ENCODE measurements around the gene CCDC57.
A peak's percentile ranks its signal among the peaks of the same experiment; 100 is the strongest.

Gene CCDC57

DNA sequence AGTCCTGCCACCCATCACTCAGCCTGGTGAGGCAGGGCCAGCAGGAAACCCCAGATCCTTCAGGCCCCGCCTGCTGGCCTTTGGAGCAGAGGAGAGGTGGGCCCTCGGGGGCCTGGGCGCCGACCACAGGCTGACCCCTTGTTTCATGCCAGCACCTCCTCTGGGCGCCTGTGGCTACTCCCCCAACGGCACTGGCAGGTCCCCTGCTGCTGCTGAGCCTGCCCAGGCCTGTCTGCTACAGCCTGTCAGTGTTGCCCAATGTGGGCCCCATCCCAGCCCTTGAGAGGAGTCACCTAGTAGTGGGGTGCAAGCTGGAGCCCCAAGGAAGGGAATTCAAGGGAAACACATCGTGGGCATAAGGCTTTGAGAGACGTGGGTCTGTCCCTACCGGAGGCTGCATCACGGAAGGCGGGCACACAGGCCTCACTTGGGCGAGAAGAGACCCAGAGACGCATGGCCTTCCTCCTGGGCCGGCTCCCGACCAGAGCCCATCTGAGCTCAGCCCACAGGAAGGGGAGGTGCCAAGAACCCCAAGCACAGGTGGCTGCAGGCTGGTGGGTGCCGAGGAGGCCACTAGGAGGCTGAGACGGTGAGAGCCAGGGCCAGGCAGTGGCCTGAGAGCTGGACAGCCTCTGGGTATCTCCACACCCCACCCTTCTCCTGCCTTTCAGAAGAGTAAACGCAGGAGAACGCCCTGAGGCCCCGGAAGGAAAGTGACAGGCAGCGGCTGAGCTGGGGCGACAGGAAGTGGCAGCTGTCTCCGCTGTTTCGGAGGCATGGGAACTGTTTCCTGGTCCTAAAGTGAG is 106.6 kb downstream of the CCDC57 start:
- peak overlapping the region; percentile 86 for H3K4me3 Mint-ChIP-seq
- peaks cover 14% of the 10 kb centered on the region for H3K4me1 Mint-ChIP-seq
- H3K36me3 Mint-ChIP-seq = peaks cover 14% of the 10 kb centered on the region
- ATAC-seq (peak; percentile 91), DNase-seq (ENCODE audit: low spot score in 2 of 2) (peak; percentile 40 to 84)
- H3K9me3 Mint-ChIP-seq = no peaks in the 10 kb centered on the region
- peak overlapping the region; percentile 96 for H3K27ac Mint-ChIP-seq

DNA sequence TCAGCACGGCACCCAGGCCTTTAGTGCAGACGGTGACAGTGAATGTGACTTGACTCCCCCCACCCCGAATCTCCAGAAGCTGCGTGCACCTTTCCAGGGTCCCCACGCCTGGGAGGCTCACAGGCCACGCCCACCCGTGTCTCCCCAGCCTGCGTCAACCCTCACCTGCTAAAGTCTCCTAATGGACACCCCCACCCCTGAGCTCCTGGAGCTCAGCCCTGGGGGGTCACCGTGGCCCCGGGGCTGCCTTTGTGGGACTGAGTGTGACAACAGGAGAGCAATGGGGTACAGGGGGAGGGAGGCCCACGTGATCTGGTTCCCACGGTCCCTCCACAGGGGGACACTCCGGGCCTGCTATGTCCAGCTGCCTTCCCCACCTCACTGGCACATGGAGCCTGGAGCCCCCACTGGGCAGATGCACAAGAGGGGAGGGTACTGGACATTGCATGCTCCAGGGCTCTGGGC is 107.2 kb downstream of the CCDC57 start:
- ATAC-seq = no peak
- H3K4me1 Mint-ChIP-seq = peaks cover 14% of the 10 kb centered on the region
- peak overlapping the region; percentile 96 for H3K27ac Mint-ChIP-seq

DNA sequence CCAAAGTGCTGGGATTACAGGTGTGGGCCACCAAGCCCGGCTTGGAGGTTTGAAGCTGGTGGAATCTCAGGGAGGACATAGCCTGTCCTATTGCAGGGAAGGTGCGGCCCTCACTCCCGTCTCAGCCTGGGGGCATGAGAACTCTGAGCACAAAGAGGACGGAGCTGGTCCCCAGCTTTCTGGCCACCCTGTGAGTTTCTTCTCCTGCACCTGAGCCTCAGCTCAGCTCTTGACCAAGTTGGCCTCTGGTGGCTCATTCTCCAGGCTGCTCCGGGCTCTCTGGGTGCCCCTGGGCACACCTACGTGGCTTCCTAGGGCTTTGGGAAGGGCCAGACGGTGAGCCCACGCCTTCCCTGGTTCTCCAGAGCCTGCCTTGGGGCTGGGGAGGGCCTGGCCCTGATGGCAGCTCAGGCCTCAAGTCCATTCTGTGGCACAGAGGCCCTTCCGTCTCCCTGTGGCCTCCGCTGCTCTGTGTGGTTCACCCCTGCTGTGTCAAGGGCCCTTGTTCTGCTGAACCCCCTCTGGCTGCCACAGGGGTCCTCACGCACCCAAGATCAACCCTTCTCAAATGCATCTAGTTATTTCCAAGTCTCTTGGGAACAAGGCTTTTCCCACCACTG is 107.7 kb downstream of the CCDC57 start:
- H3K36me3 Mint-ChIP-seq = peaks cover 9% of the 10 kb centered on the region
- DNase-seq (ENCODE audit: low spot score in 2 of 2) (no peak), ATAC-seq (no peak)
- peak overlapping the region; percentile 86 for H3K4me3 Mint-ChIP-seq
- peaks cover 14% of the 10 kb centered on the region for H3K4me1 Mint-ChIP-seq
- peak overlapping the region; percentile 96 for H3K27ac Mint-ChIP-seq
- no peaks in the 10 kb centered on the region for H3K9me3 Mint-ChIP-seq

More for the DNA sequence above, 107.2 kb downstream of the CCDC57 start:
- Mint-ChIP-seq H3K4me3 (peak overlapping the region; percentile 86), H3K9me3 (no peaks in the 10 kb centered on the region), H3K36me3 (peaks cover 11% of the 10 kb centered on the region)
- no peak for DNase-seq (ENCODE audit: low spot score in 2 of 2)

DNA sequence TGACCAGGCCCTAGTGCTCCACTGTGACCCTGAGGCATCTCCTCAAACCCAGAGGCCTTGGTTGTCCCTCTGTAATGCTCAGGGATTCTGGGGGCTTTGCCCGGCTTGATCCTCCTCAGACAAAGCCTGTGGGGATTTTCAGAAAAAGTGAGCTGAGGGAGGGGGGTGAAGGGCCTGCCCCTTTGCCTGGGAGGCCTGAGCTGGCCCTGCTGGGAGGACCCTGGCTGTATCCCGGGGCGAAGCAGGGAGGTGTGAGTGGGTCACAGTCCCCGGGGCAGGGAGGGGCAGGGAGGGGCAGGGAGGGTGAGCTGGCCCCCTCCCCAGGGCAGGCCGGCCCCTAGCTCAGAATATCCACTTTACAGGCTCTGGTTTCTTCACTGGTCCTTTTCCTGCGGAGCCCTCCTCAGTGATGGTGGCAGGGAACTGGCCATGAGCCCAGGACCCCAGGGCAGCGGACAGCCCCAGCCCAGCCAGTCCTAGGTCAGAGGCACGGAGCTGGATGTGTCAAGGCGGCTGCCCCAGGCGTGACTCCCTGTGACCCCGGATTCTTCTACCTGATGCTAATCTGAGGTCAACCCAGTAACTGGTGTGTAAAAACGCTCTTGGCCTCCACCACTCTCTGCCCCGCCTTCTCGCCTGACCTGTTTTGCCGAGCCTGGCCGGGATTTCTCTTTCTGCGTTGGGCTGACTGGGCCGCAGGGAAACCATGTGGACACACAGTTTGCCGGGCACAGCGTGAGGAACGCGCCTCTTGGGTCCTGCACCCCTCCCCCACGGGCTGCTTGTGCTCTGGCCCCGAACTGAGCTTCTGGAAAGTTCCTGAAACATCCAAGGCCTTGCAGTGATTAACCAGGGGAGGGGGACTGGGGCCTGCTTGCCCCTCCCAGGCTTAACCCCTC is 108.8 kb downstream of the CCDC57 start:
- DNase-seq (ENCODE audit: low spot score in 2 of 2) (no peak), ATAC-seq (no peak)
- H3K36me3 Mint-ChIP-seq = peaks cover 16% of the 10 kb centered on the region
- H3K4me1 Mint-ChIP-seq = peaks cover 21% of the 10 kb centered on the region
- no peak overlapping the region for H3K4me3 Mint-ChIP-seq
- no peak overlapping the region for H3K27ac Mint-ChIP-seq
- no peaks in the 10 kb centered on the region for H3K9me3 Mint-ChIP-seq

DNA sequence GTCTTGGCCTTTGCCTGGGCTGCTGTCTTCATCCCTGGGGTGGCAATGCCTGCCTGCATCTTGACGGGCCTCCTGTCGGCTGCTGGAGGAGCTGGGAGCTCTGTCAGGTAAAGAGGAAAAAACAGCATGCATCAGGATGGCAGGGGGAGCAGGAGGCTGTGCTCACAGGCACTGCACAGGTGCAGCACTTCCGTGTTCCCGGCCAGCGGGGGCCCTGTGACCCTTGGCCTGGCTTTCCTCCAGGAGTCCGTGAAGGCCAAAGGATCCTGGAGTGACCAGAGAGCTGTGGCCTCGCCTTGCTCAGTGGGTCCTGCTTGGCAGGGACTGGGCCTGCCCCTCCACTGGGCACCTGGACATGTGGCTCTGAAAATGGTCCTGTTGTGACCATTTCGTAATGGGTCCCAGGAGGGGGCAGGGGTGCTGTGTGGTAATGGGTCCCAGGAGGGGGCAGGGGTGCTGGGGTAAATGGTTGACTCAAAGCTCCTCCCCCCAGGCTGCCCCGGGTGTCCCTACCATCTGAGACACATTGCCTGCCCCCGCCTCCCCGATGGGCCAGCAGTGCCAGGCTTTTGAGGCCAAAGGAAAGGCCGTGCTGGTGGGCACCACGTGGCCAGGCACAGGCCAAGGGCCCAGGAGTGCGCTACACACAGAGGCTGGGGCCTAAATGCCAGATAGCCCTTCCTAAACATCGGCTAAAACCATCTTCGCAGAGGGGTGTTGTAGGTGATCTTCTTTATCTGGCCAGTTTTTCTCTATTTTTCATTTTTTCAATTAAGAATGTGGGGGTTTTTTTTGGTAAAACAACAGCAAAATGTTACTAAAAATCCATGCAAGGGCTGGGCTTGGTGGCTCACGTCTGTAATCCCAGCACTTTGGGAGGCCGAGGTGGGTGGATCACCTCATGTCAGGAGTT is 110.6 kb downstream of the CCDC57 start:
- Mint-ChIP-seq H3K9me3 (no peaks in the 10 kb centered on the region), H3K4me1 (peaks cover 21% of the 10 kb centered on the region), H3K27ac (peak overlapping the region; percentile 52), H3K4me3 (no peak overlapping the region), H3K36me3 (peaks cover 17% of the 10 kb centered on the region)
- no peak for ATAC-seq
- no peak for DNase-seq (ENCODE audit: low spot score in 2 of 2)

GRCh38 chr17:82101301-82101715 is 111.3 kb downstream of the CCDC57 start:
- peak overlapping the region; percentile 52 for H3K27ac Mint-ChIP-seq
- no peaks in the 10 kb centered on the region for H3K9me3 Mint-ChIP-seq
- H3K4me3 Mint-ChIP-seq = peak overlapping the region; percentile 77
- H3K4me1 Mint-ChIP-seq = peaks cover 18% of the 10 kb centered on the region
- ATAC-seq = no peak
- no peak for DNase-seq (ENCODE audit: low spot score in 2 of 2)
- H3K36me3 Mint-ChIP-seq = peaks cover 21% of the 10 kb centered on the region

DNA sequence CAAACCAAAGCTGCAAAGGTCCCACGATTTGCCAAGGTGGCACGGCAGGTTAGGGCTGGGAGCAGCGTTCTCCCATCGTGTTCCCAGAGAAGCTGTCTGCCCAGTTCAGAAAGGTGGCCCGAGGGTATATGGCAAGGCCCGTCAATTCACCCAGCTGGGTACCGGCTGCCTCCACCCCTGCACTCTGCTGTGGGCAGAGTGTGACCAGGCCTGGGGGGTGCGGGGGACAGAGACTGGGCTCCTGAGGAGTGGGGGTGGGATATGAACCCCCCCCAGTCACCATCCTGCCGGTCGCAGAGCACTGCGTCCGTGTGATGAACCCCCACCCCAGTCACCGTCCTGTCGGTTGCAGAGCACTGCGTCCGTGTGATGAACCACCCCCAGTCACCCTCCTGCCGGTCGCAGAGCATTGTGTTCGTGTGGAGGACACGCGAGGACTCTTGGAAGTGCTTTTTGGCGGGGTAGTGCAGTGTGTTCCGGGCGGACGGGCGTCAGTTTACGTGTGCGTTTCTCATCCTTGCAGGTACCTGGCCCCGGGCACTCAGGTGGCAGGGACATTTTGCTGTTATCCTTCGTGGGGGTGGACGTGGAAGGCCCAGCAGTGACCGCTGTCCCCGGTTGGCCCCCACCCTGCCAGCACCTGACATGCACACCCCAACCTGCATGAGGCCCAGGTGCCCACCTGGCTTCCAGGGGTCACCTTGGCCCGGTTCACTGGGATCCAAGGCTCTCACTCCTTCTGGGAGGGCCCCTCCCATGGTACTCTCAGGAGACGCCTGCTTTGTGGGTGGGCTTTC is 111.9 kb downstream of the CCDC57 start:
- Mint-ChIP-seq H3K9me3 (no peaks in the 10 kb centered on the region), H3K4me3 (peak overlapping the region; percentile 77), H3K4me1 (peaks cover 18% of the 10 kb centered on the region), H3K27ac (no peak overlapping the region), H3K36me3 (peaks cover 21% of the 10 kb centered on the region)
- DNase-seq (ENCODE audit: low spot score in 2 of 2) (no peak), ATAC-seq (no peak)

- peak overlapping the region; percentile 79 for H3K27ac Mint-ChIP-seq
- peaks cover 18% of the 10 kb centered on the region for H3K4me1 Mint-ChIP-seq
- no peaks in the 10 kb centered on the region for H3K9me3 Mint-ChIP-seq
- DNase-seq (ENCODE audit: low spot score in 2 of 2) (no peak), ATAC-seq (peak; percentile 3)
- peaks cover 37% of the 10 kb centered on the region for H3K36me3 Mint-ChIP-seq
- peak overlapping the region; percentile 77 for H3K4me3 Mint-ChIP-seq
These were observed 113.5 kb downstream of the CCDC57 start for GRCh38 chr17:82098939-82099763.

DNA sequence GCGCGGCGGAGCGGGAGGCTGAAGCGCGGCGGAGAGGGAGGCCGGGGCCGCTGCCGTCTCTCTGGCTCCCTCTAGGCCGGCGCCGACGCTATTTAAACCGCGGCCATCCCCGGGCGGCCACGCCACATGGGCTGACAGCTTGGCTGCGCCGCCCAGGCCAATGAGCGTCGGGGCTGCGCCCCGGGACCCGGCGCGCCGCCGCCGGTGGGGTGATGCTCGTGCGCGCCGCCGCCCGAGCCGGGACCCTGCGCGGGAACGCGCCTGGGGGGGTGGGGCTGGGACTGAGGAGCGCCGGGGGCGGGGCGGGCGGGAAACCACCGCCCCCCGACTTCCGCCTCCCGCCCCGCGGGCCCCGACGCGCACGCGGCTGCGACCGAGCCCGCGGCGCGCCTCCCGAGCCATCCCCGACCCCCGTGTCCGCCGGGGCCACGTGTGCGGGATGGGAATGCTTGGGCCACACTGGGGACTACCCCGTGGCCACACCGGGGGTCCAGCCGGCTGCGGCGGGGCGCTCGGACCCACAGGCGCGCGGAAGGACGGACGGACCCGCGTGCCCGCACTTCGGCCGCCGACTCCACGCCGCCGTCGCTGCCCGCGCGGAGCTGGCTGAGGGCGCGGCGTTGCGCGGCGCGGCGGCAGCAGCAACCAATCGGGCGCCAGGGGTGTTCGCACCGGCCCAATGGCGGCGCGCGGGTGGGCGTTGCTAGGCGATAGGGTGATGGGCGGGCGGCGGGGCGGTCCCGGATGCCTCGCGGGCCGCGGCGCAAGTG is 114.3 kb downstream of the CCDC57 start, which contains the start of gene FASN:
Gene FASN (minus strand): TSS at position 68 of the 770 bp plus-strand sequence. CDS start 1,791 bp downstream, outside the sequence.
- peak; percentile 89 to 96 for DNase-seq (ENCODE audit: low spot score in 2 of 2)
- peak within 1 kb of the TSS; percentile 79 for H3K27ac Mint-ChIP-seq
- peak; percentile 89 for ATAC-seq
- H3K36me3 Mint-ChIP-seq = peaks cover 45% of the 10 kb centered on the region
- H3K4me3 Mint-ChIP-seq = peak within 1 kb of the TSS; percentile 77
- H3K4me1 Mint-ChIP-seq = peaks cover 19% of the 10 kb centered on the region
- H3K9me3 Mint-ChIP-seq = no peaks in the 10 kb centered on the region

DNA sequence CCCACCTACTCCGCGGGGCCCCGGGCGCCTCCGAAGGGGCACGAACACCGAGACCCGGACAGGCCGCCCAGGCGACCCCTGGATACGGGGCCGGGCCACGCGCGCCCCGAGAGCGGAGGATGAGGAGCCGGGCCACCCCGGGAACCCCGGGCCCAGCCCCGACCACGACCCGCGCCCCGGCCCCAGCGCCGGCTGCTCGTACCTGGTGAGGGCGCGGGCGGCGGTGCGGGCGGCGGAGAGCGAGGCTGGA is 114.8 kb downstream of the CCDC57 start:
- Mint-ChIP-seq H3K4me3 (peak overlapping the region; percentile 68), H3K4me1 (peaks cover 22% of the 10 kb centered on the region), H3K36me3 (peaks cover 50% of the 10 kb centered on the region), H3K9me3 (no peaks in the 10 kb centered on the region), H3K27ac (peak overlapping the region; percentile 48)
- no peak for DNase-seq (ENCODE audit: low spot score in 2 of 2)
- ATAC-seq = no peak

DNA sequence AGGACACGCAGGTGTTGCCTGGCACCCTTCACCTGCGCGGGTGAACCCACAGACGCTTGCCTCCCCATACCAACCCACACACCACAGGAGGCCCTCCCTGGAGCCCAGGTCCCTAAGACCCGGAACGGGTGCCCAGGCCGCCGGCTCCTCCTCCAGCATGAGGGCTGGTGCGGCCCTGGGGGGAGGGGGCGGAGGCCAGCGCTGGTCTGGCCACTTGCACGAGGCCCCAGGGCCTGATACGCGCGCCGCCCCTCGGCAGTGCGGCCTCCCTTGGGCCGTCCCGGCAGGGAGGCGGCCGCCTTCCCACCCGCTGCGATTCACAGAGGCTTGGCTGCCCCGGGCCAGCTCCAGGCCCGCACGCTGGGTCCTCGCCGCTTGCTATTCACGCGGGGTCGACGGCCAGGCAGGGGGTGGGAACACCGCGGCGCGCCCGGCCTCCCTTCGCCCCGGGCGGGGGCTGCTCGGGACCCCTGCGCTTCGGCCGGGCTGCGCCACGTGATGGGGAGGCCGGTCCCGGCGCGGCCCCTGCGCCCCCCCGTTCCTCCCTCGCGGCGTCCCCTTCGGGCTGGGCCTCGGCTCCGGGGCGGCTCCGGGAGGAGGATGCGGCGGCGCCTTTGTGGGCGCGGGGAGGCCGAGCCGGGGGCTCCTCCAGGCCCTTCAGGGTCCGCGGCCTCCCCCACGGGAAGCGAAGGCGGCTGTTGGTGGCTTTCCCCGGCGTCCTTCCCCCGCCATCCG is 115.3 kb downstream of the CCDC57 start:
- peak overlapping the region; percentile 48 for H3K27ac Mint-ChIP-seq
- peak; percentile 44 to 83 for DNase-seq (ENCODE audit: low spot score in 2 of 2)

GRCh38 chr17:82096709-82097183 is 115.9 kb downstream of the CCDC57 start:
- H3K4me1 Mint-ChIP-seq = peaks cover 22% of the 10 kb centered on the region
- H3K36me3 Mint-ChIP-seq = peaks cover 61% of the 10 kb centered on the region
- H3K27ac Mint-ChIP-seq = no peak overlapping the region
- ATAC-seq = no peak
- no peaks in the 10 kb centered on the region for H3K9me3 Mint-ChIP-seq
- H3K4me3 Mint-ChIP-seq = peak overlapping the region; percentile 68
- no peak for DNase-seq (ENCODE audit: low spot score in 2 of 2)

More for the DNA sequence above, 115.3 kb downstream of the CCDC57 start:
- H3K36me3 Mint-ChIP-seq = peaks cover 55% of the 10 kb centered on the region
- H3K4me3 Mint-ChIP-seq = peak overlapping the region; percentile 68
- H3K4me1 Mint-ChIP-seq = peaks cover 22% of the 10 kb centered on the region
- H3K9me3 Mint-ChIP-seq = no peaks in the 10 kb centered on the region
- ATAC-seq = peak; percentile 1
